KMS-11 (cell line): ENCODE measurements around the gene MYO7B.

Experiments used
- H2AFZ ChIP-seq: fragments of 200-600 bp; sonication (generic); 2 replicates; pipeline ENCODE4 v1.6.1; 2016; ENCODE audit warnings: antibody characterized with exemption, mixed run types, low read depth
- H3K27ac ChIP-seq: fragments of 200-600 bp; sonication (generic); 2 replicates; pipeline ENCODE4 v1.6.1; 2016; ENCODE audit warnings: mild to moderate bottlenecking, mixed run types
- H3K27me3 ChIP-seq: fragments of 200-600 bp; sonication (generic); 2 replicates; pipeline ENCODE4 v1.6.1; 2017; ENCODE audit warnings: mild to moderate bottlenecking, low read depth, mixed run types, moderate library complexity; ENCODE audit not compliant: insufficient read depth
- H3K36me3 ChIP-seq: fragments of 200-600 bp; sonication (generic); 2 replicates; pipeline ENCODE4 v1.6.1; 2017; ENCODE audit warnings: mild to moderate bottlenecking, mixed run types; ENCODE audit not compliant: insufficient read depth
- H3K4me1 ChIP-seq: fragments of 200-600 bp; sonication (generic); 2 replicates; pipeline ENCODE4 v1.6.1; 2016; ENCODE audit warnings: mild to moderate bottlenecking, low read depth, mixed run types; ENCODE audit not compliant: poor library complexity, severe bottlenecking
- H3K4me2 ChIP-seq: fragments of 200-600 bp; sonication (generic); 2 replicates; pipeline ENCODE4 v1.7.0; 2016; ENCODE audit warnings: mild to moderate bottlenecking, mixed run types
- H3K4me3 ChIP-seq: fragments of 200-600 bp; sonication (generic); IDR thresholded peaks from 2 replicates; pipeline ENCODE4 v1.6.1; 2017; ENCODE audit warnings: low read depth, low read length, mixed read lengths; ENCODE audit not compliant: insufficient read depth
- H3K79me2 ChIP-seq: fragments of 200-600 bp; sonication (generic); 2 replicates; pipeline ENCODE4 v1.6.1; 2016; ENCODE audit warnings: low read depth, mixed run types; ENCODE audit not compliant: insufficient read depth
- H3K9ac ChIP-seq: fragments of 200-600 bp; sonication (generic); 2 replicates; pipeline ENCODE4 v1.6.1; 2016; ENCODE audit warnings: mild to moderate bottlenecking, mixed run types
- H4K20me1 ChIP-seq: fragments of 200-600 bp; sonication (generic); 2 replicates; pipeline ENCODE4 v1.6.1; 2016; ENCODE audit warnings: mild to moderate bottlenecking, mixed run types; ENCODE audit not compliant: insufficient read depth
- CTCF ChIP-seq: fragments of 200-600 bp; sonication (generic); conservative IDR thresholded peaks from 2 replicates; pipeline ENCODE4 v1.6.1; 2017; ENCODE audit warnings: low read depth, mild to moderate bottlenecking, antibody characterized with exemption, low read length, moderate library complexity, mixed read lengths

MYO7B gene

GRCh38 chr2:127673291-127674069 is 138.0 kb downstream of the MYO7B start:
- H3K4me3 ChIP-seq, result no peak overlapping the region
- H4K20me1 ChIP-seq, result no peaks in the 10 kb centered on the region
- no peak overlapping the region for H2AFZ ChIP-seq
- no peaks in the 10 kb centered on the region for H3K27me3 ChIP-seq
- no peak overlapping the region for H3K4me2 ChIP-seq
- no peak overlapping the region for H3K27ac ChIP-seq
- no peaks in the 10 kb centered on the region for H3K4me1 ChIP-seq
- no peak for TF ChIP-seq CTCF
- no peaks in the 10 kb centered on the region for H3K79me2 ChIP-seq
- no peaks in the 10 kb centered on the region for H3K36me3 ChIP-seq
- H3K9ac ChIP-seq, result no peak overlapping the region

- H3K9ac ChIP-seq, result no peak overlapping the region
- no peak overlapping the region for H3K4me2 ChIP-seq
- H3K36me3 ChIP-seq, result no peaks in the 10 kb centered on the region
- no peak overlapping the region for H2AFZ ChIP-seq
- H3K4me3 ChIP-seq, result no peak overlapping the region
- no peak overlapping the region for H3K27ac ChIP-seq
- H3K4me1 ChIP-seq, result no peaks in the 10 kb centered on the region
- no peaks in the 10 kb centered on the region for H4K20me1 ChIP-seq
- H3K79me2 ChIP-seq, result no peaks in the 10 kb centered on the region
- TF ChIP-seq CTCF, result no peak
- H3K27me3 ChIP-seq, result no peaks in the 10 kb centered on the region
Observed at GRCh38 chr2:127674241-127675209, 139.0 kb downstream of the MYO7B start.

GRCh38 chr2:127675331-127676261 is 140.1 kb downstream of the MYO7B start, which contains the start of gene LIMS2:
TSS of gene LIMS2 (minus strand) at chr2:127675530. CDS start at chr2:127675024, 506 bp downstream.
- no peaks in the 10 kb centered on the region for H4K20me1 ChIP-seq
- no peak within 1 kb of the TSS for H3K27ac ChIP-seq
- H3K9ac ChIP-seq, result no peak within 1 kb of the TSS
- no peak for TF ChIP-seq CTCF
- no peak within 1 kb of the TSS for H2AFZ ChIP-seq
- H3K4me2 ChIP-seq, result no peak within 1 kb of the TSS
- no peak within 1 kb of the TSS for H3K4me3 ChIP-seq
- H3K79me2 ChIP-seq, result no peaks in the 10 kb centered on the region
- no peaks in the 10 kb centered on the region for H3K27me3 ChIP-seq
- H3K36me3 ChIP-seq, result no peaks in the 10 kb centered on the region
- no peaks in the 10 kb centered on the region for H3K4me1 ChIP-seq

GRCh38 chr2:127676906-127677305 is 141.4 kb downstream of the MYO7B start:
- TF ChIP-seq CTCF, result no peak
- Histone ChIP-seq H3K9ac (no peak overlapping the region), H3K27me3 (no peaks in the 10 kb centered on the region), H3K27ac (no peak overlapping the region), H3K79me2 (no peaks in the 10 kb centered on the region), H3K36me3 (no peaks in the 10 kb centered on the region), H4K20me1 (no peaks in the 10 kb centered on the region), H3K4me1 (no peaks in the 10 kb centered on the region), H2AFZ (no peak overlapping the region), H3K4me3 (no peak overlapping the region), H3K4me2 (no peak overlapping the region)
